Ishikawa (cell line): ENCODE results near the gene SPAST.

Experiments used
- CEBPB ChIP-seq: IDR thresholded peaks from 2 replicates; pipeline ENCODE4 v1.6.1; 2012
- CREB1 ChIP-seq: IDR thresholded peaks from 2 replicates; pipeline ENCODE4 v1.6.1; 2012; ENCODE audit warnings: low read depth
- EGR1 ChIP-seq: IDR thresholded peaks from 2 replicates; pipeline ENCODE4 v1.6.1; 2012
- EP300 ChIP-seq: IDR thresholded peaks from 2 replicates; pipeline ENCODE4 v1.6.1; 2012; ENCODE audit warnings: borderline replicate concordance
- FOXM1 ChIP-seq: IDR thresholded peaks from 2 replicates; pipeline ENCODE4 v1.6.1; 2012; ENCODE audit warnings: low read depth, borderline replicate concordance
- MAX ChIP-seq: IDR thresholded peaks from 2 replicates; pipeline ENCODE4 v1.6.1; 2012
- NFIC ChIP-seq: IDR thresholded peaks from 2 replicates; pipeline ENCODE4 v1.6.1; 2012
- RAD21 ChIP-seq: IDR thresholded peaks from 2 replicates; pipeline ENCODE4 v1.6.1; 2012; ENCODE audit warnings: low read depth
- REST ChIP-seq: IDR thresholded peaks from 2 replicates; pipeline ENCODE4 v1.6.1; 2012; ENCODE audit warnings: low read depth, mild to moderate bottlenecking
- TAF1 ChIP-seq: IDR thresholded peaks from 2 replicates; pipeline ENCODE4 v1.6.1; 2012; ENCODE audit warnings: low read depth, mild to moderate bottlenecking
- TCF12 ChIP-seq: IDR thresholded peaks from 2 replicates; pipeline ENCODE4 v1.6.1; 2012; ENCODE audit warnings: low read depth
- TEAD4 ChIP-seq: IDR thresholded peaks from 2 replicates; pipeline ENCODE4 v1.6.1; 2012
- YY1 ChIP-seq: IDR thresholded peaks from 2 replicates; pipeline ENCODE4 v1.6.1; 2012; ENCODE audit warnings: low read depth
- ZBTB7A ChIP-seq: IDR thresholded peaks from 2 replicates; pipeline ENCODE4 v1.6.1; 2012; ENCODE audit warnings: low read depth
- TF ChIP-seq, protein P1 (sequence below): IDR thresholded peaks from 2 replicates; pipeline ENCODE4 v1.6.1; 2012

The SPAST gene

DNA sequence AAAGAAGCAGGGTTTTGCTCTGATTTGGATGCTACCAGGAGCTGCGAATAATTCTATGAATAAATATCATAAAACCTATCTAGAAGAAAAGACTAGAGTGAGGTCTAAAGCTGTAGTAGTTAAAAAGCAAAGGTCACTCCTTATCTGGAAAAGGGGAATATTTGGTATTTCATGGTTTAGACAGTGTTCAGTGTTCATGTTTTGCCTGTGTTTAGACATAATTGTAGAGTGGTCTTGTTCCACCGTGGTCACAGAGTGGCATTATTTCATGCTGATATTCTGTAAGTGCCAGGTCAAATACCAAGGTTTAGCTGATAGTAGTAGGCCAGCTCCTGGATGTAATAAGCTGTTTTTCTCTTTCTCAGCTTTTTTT is 10.8 kb downstream of the SPAST start:
- TF ChIP-seq NFIC, result no peak

DNA sequence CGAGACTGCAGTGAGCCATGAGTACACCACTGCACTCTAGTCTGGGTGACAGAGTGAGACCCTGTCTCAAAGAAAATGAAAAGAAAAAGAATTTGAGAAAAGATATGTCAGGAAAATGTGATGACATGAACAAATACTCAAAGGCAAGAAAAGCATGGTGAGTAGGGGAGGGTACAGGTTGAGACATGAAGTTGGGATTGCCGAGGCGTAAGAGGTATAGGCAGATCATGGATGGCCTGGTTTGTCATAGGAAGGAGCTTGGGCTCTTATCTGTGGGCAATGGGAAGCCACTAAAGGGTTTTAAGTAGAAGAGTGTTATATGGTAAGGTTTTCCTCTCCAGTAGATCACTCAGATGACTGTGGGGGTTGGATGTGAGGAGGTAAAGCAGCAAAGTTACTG is 32.3 kb downstream of the SPAST start:
- TF ChIP-seq EP300, result no peak
- no peak for TF ChIP-seq FOXM1
- TF ChIP-seq, protein P1, sequence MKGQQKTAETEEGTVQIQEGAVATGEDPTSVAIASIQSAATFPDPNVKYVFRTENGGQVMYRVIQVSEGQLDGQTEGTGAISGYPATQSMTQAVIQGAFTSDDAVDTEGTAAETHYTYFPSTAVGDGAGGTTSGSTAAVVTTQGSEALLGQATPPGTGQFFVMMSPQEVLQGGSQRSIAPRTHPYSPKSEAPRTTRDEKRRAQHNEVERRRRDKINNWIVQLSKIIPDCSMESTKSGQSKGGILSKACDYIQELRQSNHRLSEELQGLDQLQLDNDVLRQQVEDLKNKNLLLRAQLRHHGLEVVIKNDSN, result no peak
- no peak for TF ChIP-seq NFIC
- TF ChIP-seq CREB1, result no peak
- no peak for TF ChIP-seq TCF12
- no peak for TF ChIP-seq EGR1
- no peak for TF ChIP-seq YY1
- TF ChIP-seq CEBPB, result no peak
- TF ChIP-seq ZBTB7A, result no peak
- TF ChIP-seq TAF1, result no peak
- no peak for TF ChIP-seq MAX
- no peak for TF ChIP-seq RAD21
- no peak for TF ChIP-seq REST
- TF ChIP-seq TEAD4, result no peak

GRCh38 chr2:32108111-32108510 is 44.8 kb downstream of the SPAST start:
- TF ChIP-seq EP300 (no peak), EGR1 (no peak), TEAD4 (no peak), CEBPB (no peak), FOXM1 (no peak), NFIC (no peak)

- TF ChIP-seq REST (no peak), YY1 (no peak), ZBTB7A (no peak), CREB1 (no peak), CEBPB (no peak), NFIC (no peak), TCF12 (no peak), MAX (no peak), EP300 (no peak), TEAD4 (no peak)
- TF ChIP-seq, protein P1, result no peak
Observed at GRCh38 chr2:32118055-32118454, 54.7 kb downstream of the SPAST start.

- TF ChIP-seq NFIC (no peak), CEBPB (no peak), CREB1 (no peak), TEAD4 (no peak), ZBTB7A (no peak)
Observed at GRCh38 chr2:32119161-32119560, 55.8 kb downstream of the SPAST start.

DNA sequence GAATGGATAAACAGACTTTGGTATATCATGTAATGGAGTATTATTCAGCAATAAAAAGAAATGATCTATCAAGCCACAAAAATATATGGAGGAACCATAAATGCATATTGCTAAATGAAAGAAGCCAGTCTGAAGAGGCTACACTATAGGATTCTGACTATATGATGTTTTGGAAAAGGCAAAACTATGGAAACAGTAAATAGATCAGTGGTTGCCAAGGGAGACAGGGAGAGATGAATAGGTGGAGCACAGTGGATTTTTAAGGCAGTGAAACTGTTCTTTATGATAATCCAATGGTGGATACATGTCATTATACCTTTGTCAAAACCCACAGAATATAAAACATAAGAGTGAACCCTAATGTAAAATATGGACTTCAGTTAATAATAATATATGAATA is 61.3 kb downstream of the SPAST start:
- no peak for TF ChIP-seq TCF12
- no peak for TF ChIP-seq ZBTB7A
- TF ChIP-seq, protein P1, result no peak
- TF ChIP-seq TEAD4, result no peak

DNA sequence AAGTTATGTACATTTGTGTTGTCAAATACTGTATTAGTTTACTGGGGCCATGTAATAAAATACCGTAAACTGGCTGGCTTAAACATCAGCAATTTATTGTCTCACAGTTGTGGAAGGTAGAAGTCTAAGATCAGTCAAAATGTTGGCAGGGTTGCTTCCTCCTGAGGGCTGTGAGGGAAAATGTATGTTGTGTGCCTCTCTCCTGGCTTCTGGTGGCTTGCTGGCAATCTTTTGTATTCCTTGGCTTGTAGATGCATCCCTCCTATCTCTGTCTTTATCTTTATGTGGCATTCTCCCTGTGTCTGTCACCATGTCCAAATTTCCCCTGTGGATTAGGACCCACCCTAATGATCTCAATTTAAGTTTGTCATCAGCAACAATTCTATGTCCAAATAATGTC is 65.3 kb downstream of the SPAST start:
- TF ChIP-seq EP300, result no peak
- no peak for TF ChIP-seq CEBPB
- no peak for TF ChIP-seq TEAD4
- no peak for TF ChIP-seq REST
- TF ChIP-seq TCF12, result no peak
- no peak for TF ChIP-seq RAD21
- TF ChIP-seq ZBTB7A, result no peak
- no peak for TF ChIP-seq YY1
- TF ChIP-seq MAX, result no peak
- TF ChIP-seq FOXM1, result no peak
- TF ChIP-seq TAF1, result no peak
- TF ChIP-seq, protein P1, result no peak
- no peak for TF ChIP-seq NFIC
